Neural crest cell (in vitro differentiated cells): ENCODE results near the gene MRPL42. TPM values are rescaled to one million over a fixed set of nuclear protein-coding genes. Genes with fewer than 3 reads are reported as not detected.

Source experiments
- DNase-seq: peaks from one replicate; pipeline ENCODE4 v3.0.0; 2021; ENCODE audit warnings: low read depth, mixed read lengths, low spot score
- H3K27ac Mint-ChIP-seq: one replicate; pipeline ENCODE4 v1.8.0; 2021; ENCODE audit warnings: mild to moderate bottlenecking, mixed read lengths; ENCODE audit not compliant: unreplicated experiment
- H3K27me3 Mint-ChIP-seq: 2 replicates; pipeline ENCODE4 v1.8.0; 2021; ENCODE audit warnings: low read depth, mild to moderate bottlenecking, mixed read lengths
- H3K36me3 Mint-ChIP-seq: 2 replicates; pipeline ENCODE4 v1.8.0; 2021; ENCODE audit warnings: low read depth, mild to moderate bottlenecking, mixed read lengths
- H3K4me1 Mint-ChIP-seq: 2 replicates; pipeline ENCODE4 v1.8.0; 2021; ENCODE audit warnings: mixed read lengths
- H3K4me3 Mint-ChIP-seq: one replicate; pipeline ENCODE4 v1.8.0; 2021; ENCODE audit warnings: mild to moderate bottlenecking, mixed read lengths
- H3K9me3 Mint-ChIP-seq: 2 replicates; pipeline ENCODE4 v1.8.0; 2021; ENCODE audit warnings: mixed read lengths
- CTCF ChIP-seq: fragments of 200-600 bp; sonication (generic); conservative IDR thresholded peaks from 2 replicates; pipeline ENCODE4 v1.5.0; 2021; ENCODE audit warnings: antibody characterized with exemption, mild to moderate bottlenecking
- total RNA-seq: library from RNA; stranded (reverse); gene quantifications from 2 replicates; pipeline ENCODE4 v1.2.1, GENCODE V29; 2021

MRPL42 gene
- total RNA-seq, 1 donor from 2014 or later: 117 TPM

GRCh38 chr12:93451423-93452158, 15.7 kb upstream of the MRPL42 start:
- Mint-ChIP-seq H3K27ac (no peak overlapping the region), H3K4me1 (no peaks in the 10 kb centered on the region), H3K27me3 (peaks cover 2% of the 10 kb centered on the region), H3K9me3 (no peaks in the 10 kb centered on the region), H3K4me3 (no peak overlapping the region), H3K36me3 (no peaks in the 10 kb centered on the region)
- no peak for DNase-seq
- TF ChIP-seq CTCF: no peak

GRCh38 chr12:93453633-93454032, 13.7 kb upstream of the MRPL42 start:
- Mint-ChIP-seq H3K27ac (no peak overlapping the region), H3K4me3 (no peak overlapping the region), H3K4me1 (no peaks in the 10 kb centered on the region), H3K36me3 (no peaks in the 10 kb centered on the region), H3K27me3 (peaks cover 2% of the 10 kb centered on the region), H3K9me3 (no peaks in the 10 kb centered on the region)
- no peak for DNase-seq
- no peak for TF ChIP-seq CTCF

- Mint-ChIP-seq H3K4me1 (no peaks in the 10 kb centered on the region), H3K9me3 (no peaks in the 10 kb centered on the region), H3K36me3 (no peaks in the 10 kb centered on the region), H3K27ac (no peak overlapping the region), H3K4me3 (no peak overlapping the region), H3K27me3 (peaks cover 2% of the 10 kb centered on the region)
- no peak for DNase-seq
- no peak for TF ChIP-seq CTCF
Measured at GRCh38 chr12:93456077-93456476, 11.2 kb upstream of the MRPL42 start.

- Mint-ChIP-seq H3K27me3 (peaks cover 2% of the 10 kb centered on the region), H3K27ac (no peak overlapping the region), H3K4me3 (no peak overlapping the region), H3K36me3 (no peaks in the 10 kb centered on the region), H3K4me1 (no peaks in the 10 kb centered on the region), H3K9me3 (no peaks in the 10 kb centered on the region)
- TF ChIP-seq CTCF: no peak
- no peak for DNase-seq
Measured at GRCh38 chr12:93459097-93459496, 8.2 kb upstream of the MRPL42 start.

- Mint-ChIP-seq H3K4me3 (no peak overlapping the region), H3K9me3 (no peaks in the 10 kb centered on the region), H3K27me3 (peaks cover 2% of the 10 kb centered on the region), H3K4me1 (no peaks in the 10 kb centered on the region), H3K27ac (no peak overlapping the region), H3K36me3 (no peaks in the 10 kb centered on the region)
- no peak for TF ChIP-seq CTCF
- no peak for DNase-seq
Measured at GRCh38 chr12:93460003-93460402, 7.3 kb upstream of the MRPL42 start.
